K562 (cell line): ENCODE measurements around the gene SOAT1.

Source experiments
- EZH2 ChIP-seq: IDR thresholded peaks from 2 replicates; pipeline ENCODE4 v1.6.1; 2012; ENCODE audit warnings: low read depth, mild to moderate bottlenecking, inconsistent platforms, low read length, borderline replicate concordance
- MYC ChIP-seq, 2 experiments: fragments of 250-450 bp in 1 of 2; sonication (Bioruptor Pico) in 1 of 2; IDR thresholded peaks; 2 replicates each; pipeline versions ENCODE4 v1.5.1 to v1.6.1; 2012 to 2021; ENCODE audit warnings: low read depth in 2 of 2, borderline replicate concordance in 1 of 2, improper control_type of control experiment in 1 of 2, low read length in 1 of 2, mild to moderate bottlenecking in 1 of 2, moderate library complexity in 1 of 2
- NCOA2 ChIP-seq, 2 experiments: fragments of 450-650 bp; IDR thresholded peaks; 2 replicates each; pipeline ENCODE4 v1.6.1; 2018; ENCODE audit warnings: mild to moderate bottlenecking in 2 of 2, moderate library complexity in 1 of 2; ENCODE audit not compliant: partially characterized antibody in 2 of 2
- NCOR1 ChIP-seq: fragments of 450-650 bp; IDR thresholded peaks from 2 replicates; pipeline ENCODE4 v1.6.1; 2016; ENCODE audit warnings: mild to moderate bottlenecking, moderate library complexity
- NFIC ChIP-seq: fragments of 450-650 bp; IDR thresholded peaks from 2 replicates; pipeline ENCODE4 v1.6.1; 2017; ENCODE audit warnings: mild to moderate bottlenecking, inconsistent platforms
- NONO ChIP-seq, 2 experiments: fragments of 200-400 bp in 1 of 2; fragments of 450-650 bp in 1 of 2; formaldehyde crosslinking in 1 of 2; IDR thresholded peaks; 2 replicates each; pipeline ENCODE4 v1.6.1; 2017; ENCODE audit warnings: low read depth in 2 of 2, mild to moderate bottlenecking in 2 of 2, moderate library complexity in 2 of 2, low read length in 1 of 2
- RAD21 ChIP-seq, 2 experiments: fragments of 250-450 bp in 1 of 2; fragments of 450-650 bp in 1 of 2; sonication (Bioruptor Pico) in 1 of 2; formaldehyde crosslinking in 1 of 2; IDR thresholded peaks in 1 of 2; conservative IDR thresholded peaks in 1 of 2; 2 replicates each; pipeline versions ENCODE4 v1.4.0 to v1.8.0; 2020 to 2022; ENCODE audit warnings: mild to moderate bottlenecking in 2 of 2, moderate library complexity in 1 of 2
- TRIM28 ChIP-seq: fragments of 450-650 bp; IDR thresholded peaks from 2 replicates; pipeline ENCODE4 v1.6.1; 2017
- TF ChIP-seq, protein P1 (sequence below), 3 experiments: IDR thresholded peaks in 2 of 3; conservative IDR thresholded peaks in 1 of 3; 2 replicates each; pipeline ENCODE4 v1.5.1; 2011 to 2012; ENCODE audit warnings: low read length in 3 of 3, mild to moderate bottlenecking in 3 of 3, control low read depth in 2 of 3, improper control_type of control experiment in 1 of 3, inconsistent platforms in 1 of 3, low read depth in 1 of 3, mixed read lengths in 1 of 3, moderate library complexity in 1 of 3; ENCODE audit not compliant: insufficient read depth in 2 of 3

GRCh38 chr1:179385510-179385909 is 91.9 kb downstream of the SOAT1 start:
- TF ChIP-seq NFIC (no peak), NCOA2 (IDR thresholded peaks at IDR 0.05; ENCODE audit: partially characterized antibody in 2 of 2) (no peak), RAD21 (CRISPR knock-in tag; conservative IDR thresholded peaks at IDR 0.05 in 1 of 2, IDR thresholded peaks at IDR 0.05 in 1 of 2) (no peak), NCOR1 (no peak), NONO (IDR thresholded peaks at IDR 0.05; ENCODE audit: low read depth in 2 of 2, low read length in 1 of 2) (no peak), EZH2 (no peak), TRIM28 (no peak), MYC (IDR thresholded peaks at IDR 0.05; ENCODE audit: low read depth, low read length) (no peak), MYC (CRISPR knock-in tag; IDR thresholded peaks at IDR 0.05; ENCODE audit: borderline replicate concordance, low read depth) (no peak)
- TF ChIP-seq, protein P1, sequence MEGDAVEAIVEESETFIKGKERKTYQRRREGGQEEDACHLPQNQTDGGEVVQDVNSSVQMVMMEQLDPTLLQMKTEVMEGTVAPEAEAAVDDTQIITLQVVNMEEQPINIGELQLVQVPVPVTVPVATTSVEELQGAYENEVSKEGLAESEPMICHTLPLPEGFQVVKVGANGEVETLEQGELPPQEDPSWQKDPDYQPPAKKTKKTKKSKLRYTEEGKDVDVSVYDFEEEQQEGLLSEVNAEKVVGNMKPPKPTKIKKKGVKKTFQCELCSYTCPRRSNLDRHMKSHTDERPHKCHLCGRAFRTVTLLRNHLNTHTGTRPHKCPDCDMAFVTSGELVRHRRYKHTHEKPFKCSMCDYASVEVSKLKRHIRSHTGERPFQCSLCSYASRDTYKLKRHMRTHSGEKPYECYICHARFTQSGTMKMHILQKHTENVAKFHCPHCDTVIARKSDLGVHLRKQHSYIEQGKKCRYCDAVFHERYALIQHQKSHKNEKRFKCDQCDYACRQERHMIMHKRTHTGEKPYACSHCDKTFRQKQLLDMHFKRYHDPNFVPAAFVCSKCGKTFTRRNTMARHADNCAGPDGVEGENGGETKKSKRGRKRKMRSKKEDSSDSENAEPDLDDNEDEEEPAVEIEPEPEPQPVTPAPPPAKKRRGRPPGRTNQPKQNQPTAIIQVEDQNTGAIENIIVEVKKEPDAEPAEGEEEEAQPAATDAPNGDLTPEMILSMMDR (IDR thresholded peaks at IDR 0.05 in 2 of 3, conservative IDR thresholded peaks at IDR 0.05 in 1 of 3; ENCODE audit: insufficient read depth in 2 of 3, low read depth in 1 of 3, low read length in 3 of 3): no peak
